Naive thymus-derived CD8-positive, alpha-beta T cell (primary cell): Measurements from ENCODE around the gene LRRC51. TPM values are rescaled to one million over a fixed set of nuclear protein-coding genes. Genes with fewer than 3 reads are reported as not detected.

Experiments used
- ATAC-seq, 2 donors: fragments of 150-1000 bp; cut with Tn5 transposase in 1 of 2; sonication (Bioruptor Pico), chemical (Tn5 transposase) in 1 of 2; 1 replicate in 1 of 2; 2 replicates in 1 of 2; pipeline ENCODE4 v1.10.0; 2021; ENCODE audit warnings: mild to moderate bottlenecking in 2 of 2, moderate library complexity in 2 of 2
- POLR2A ChIA-PET: fragments of 350-600 bp; sonication (Branson Sonifier 250); formaldehyde crosslinking; loops from one replicate; lab custom pipeline; 2021; ENCODE audit warnings: antibody characterized with exemption; lab: Charles Lee
- DNase-seq, 10 donors: peaks; one replicate each; pipeline versions ENCODE4 v3.0.0 to v3.0.0-alpha.2; 2020 to 2022
- H3K27ac Mint-ChIP-seq, 10 donors: one replicate each; pipeline ENCODE4 v1.8.0; 2020 to 2022; ENCODE audit warnings: mild to moderate bottlenecking in 10 of 10, mixed read lengths in 10 of 10, moderate library complexity in 4 of 10, inconsistent platforms in 1 of 10
- H3K27me3 Mint-ChIP-seq, 5 donors: one replicate each; pipeline ENCODE4 v1.8.0; 2021 to 2022; ENCODE audit warnings: mixed read lengths in 5 of 5
- H3K36me3 Mint-ChIP-seq, 3 donors: one replicate each; pipeline ENCODE4 v1.8.0; 2020 to 2022; ENCODE audit warnings: mixed read lengths in 3 of 3, mild to moderate bottlenecking in 2 of 3, inconsistent platforms in 1 of 3
- H3K4me1 Mint-ChIP-seq, 4 donors: one replicate each; pipeline ENCODE4 v1.8.0; 2021 to 2022; ENCODE audit warnings: mixed read lengths in 4 of 4
- H3K4me3 Mint-ChIP-seq, 10 donors: one replicate each; pipeline ENCODE4 v1.8.0; 2020 to 2022; ENCODE audit warnings: mild to moderate bottlenecking in 10 of 10, mixed read lengths in 10 of 10, moderate library complexity in 6 of 10, inconsistent platforms in 1 of 10
- H3K9me3 Mint-ChIP-seq, 9 donors: one replicate each; pipeline ENCODE4 v1.8.0; 2020 to 2022; ENCODE audit warnings: mixed read lengths in 9 of 9, mild to moderate bottlenecking in 3 of 9, inconsistent platforms in 1 of 9, moderate library complexity in 1 of 9
- polyA plus RNA-seq, 3 donors: library from polyadenylated mRNA; unstranded; fragments of 300-500 nt; fragmentation: Illumina TruSeq; gene quantifications; one replicate each; pipeline ENCODE4 v1.2.3, GENCODE V29; 2021
- total RNA-seq, 8 experiments: library from RNA in 2 of 8; stranded (reverse) in 2 of 8; gene quantifications; one replicate each; pipeline ENCODE4 v1.2.3 and lab custom pipeline; 2021 to 2026

Gene LRRC51
- total and polyA plus RNA-seq, 5 experiments from 2014 or later, result 1.5 to 6.6 (median 3.1) TPM

DNA sequence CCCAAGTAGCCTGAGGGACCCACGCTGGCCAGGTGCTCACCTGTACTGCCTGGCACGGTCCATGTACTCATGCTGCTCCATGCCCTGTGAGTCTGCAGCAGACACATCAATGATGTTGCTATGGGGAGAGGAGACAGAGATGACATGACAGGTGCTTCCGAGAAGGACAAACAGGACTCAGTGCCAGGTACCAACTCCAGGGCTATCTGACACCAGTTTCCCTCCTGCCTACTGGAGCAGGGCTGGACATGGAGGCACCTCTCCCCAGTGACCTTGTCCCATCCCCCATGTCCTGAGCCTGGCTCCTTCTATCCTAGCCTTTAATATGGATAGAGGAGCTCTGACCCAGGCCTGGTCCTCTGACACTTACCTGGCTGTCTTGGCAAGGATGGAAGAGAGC lies 18.1 kb downstream of the LRRC51 start:
- H3K36me3 Mint-ChIP-seq, result peaks cover 0 to 46% (median 5%) of the 10 kb centered on the region in 3 donors
- H3K27ac Mint-ChIP-seq, result peak overlapping the region in 4 of 10 donors; percentile 24 to 76 (median 70)
- POLR2A ChIA-PET, result interaction anchor here (1.5 to 8.1 kb wide), 4 partner anchors 8 to 58 kb away, joined by 5 to 79 read pairs (median 8); partner anchors contain the start of gene ANAPC15
- H3K4me3 Mint-ChIP-seq, result no peak overlapping the region
- H3K27me3 Mint-ChIP-seq, result no peaks in the 10 kb centered on the region
- ATAC-seq, result no peak
- no peak for DNase-seq
- H3K9me3 Mint-ChIP-seq, result no peaks in the 10 kb centered on the region
- H3K4me1 Mint-ChIP-seq, result peaks cover 26 to 45% (median 37%) of the 10 kb centered on the region in 4 donors

DNA sequence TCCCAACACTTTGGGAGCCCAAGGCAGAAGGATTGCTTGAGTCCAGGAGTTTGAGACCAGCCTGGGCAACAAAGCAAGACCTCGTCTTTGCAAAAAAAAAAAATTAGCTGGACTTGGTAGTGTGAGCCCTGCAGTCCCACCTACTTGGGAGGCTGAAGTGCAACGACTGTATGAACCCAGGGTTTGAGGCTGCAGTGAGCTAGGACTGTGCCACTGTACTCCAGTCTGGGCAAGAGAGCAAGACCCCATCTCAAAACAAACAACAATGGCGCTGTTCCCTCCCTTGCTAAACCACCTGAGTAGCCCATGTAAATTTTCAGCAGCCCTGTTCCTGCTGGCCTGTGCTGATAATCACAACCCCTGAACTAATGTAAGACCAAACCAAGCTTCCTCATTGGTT lies 19.4 kb downstream of the LRRC51 start:
- Mint-ChIP-seq H3K4me1 (peaks cover 28 to 53% (median 47%) of the 10 kb centered on the region in 4 donors), H3K9me3 (no peaks in the 10 kb centered on the region), H3K27ac (peak overlapping the region; percentile 8 to 90 (median 72)), H3K27me3 (no peaks in the 10 kb centered on the region), H3K4me3 (no peak overlapping the region), H3K36me3 (peaks cover 0 to 36% (median 7%) of the 10 kb centered on the region in 3 donors)
- ATAC-seq (no peak), DNase-seq (no peak)
- POLR2A ChIA-PET, result interaction anchor here (0.7 to 8.1 kb wide), 5 partner anchors 9 to 60 kb away, joined by 5 to 79 read pairs (median 7); partner anchors contain the start of gene ANAPC15

DNA sequence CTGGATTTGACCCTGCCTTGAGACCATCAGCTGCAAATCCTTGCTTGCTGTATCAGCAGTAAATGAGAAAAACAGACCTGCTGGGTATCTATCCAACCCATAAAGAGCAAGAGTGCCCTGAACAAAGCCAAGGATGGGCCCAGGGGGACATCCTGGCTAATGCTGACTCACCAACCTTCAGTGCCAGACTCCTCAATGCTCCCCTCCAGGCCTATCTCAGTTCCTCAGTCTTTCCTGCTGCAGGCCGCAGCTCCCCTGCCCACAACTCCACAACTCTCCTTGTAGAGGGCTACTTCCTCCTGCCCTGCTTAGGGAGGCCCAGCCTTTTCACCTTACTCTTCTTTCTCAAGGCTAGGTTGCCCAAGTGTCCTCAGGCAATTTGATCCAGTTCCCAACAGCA lies 19.8 kb downstream of the LRRC51 start:
- no peak for ATAC-seq
- H3K36me3 Mint-ChIP-seq, result peaks cover 0 to 32% (median 7%) of the 10 kb centered on the region in 3 donors
- peak overlapping the region; percentile 22 to 97 (median 79) for H3K27ac Mint-ChIP-seq
- peak overlapping the region in 2 of 10 donors; percentile 6 to 12 for H3K4me3 Mint-ChIP-seq
- DNase-seq, result no peak
- POLR2A ChIA-PET, result interaction anchor here (1.1 to 8.1 kb wide), 3 partner anchors 9 to 60 kb away, joined by 5 to 79 read pairs (median 7); partner anchors contain the start of gene ANAPC15
- peaks cover 28 to 53% (median 48%) of the 10 kb centered on the region in 4 donors for H3K4me1 Mint-ChIP-seq
- no peaks in the 10 kb centered on the region for H3K27me3 Mint-ChIP-seq
- no peaks in the 10 kb centered on the region for H3K9me3 Mint-ChIP-seq

DNA sequence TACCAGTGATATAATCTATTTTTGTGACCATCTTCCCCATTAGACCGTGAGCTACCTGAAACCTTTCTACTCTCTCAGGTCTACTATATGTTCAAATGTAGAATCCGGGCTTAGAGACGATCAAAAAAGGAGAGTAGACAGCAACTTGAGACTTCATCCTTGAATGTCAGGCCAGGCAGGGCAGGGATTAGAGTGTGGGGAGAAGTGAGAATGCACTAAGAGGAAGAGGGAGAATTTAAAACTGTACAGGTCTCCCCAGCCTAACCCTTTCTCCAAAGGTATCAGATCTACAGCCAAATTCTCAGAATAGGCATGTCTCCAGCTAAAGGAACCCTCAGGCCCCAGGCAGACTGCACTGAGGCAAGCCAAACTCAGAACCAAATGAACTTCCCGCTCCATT lies 21.5 kb downstream of the LRRC51 start:
- Mint-ChIP-seq H3K27ac (peak overlapping the region; percentile 88 to 99 (median 94)), H3K36me3 (peaks cover 0 to 23% (median 7%) of the 10 kb centered on the region in 3 donors), H3K27me3 (no peaks in the 10 kb centered on the region), H3K4me3 (peak overlapping the region; percentile 66 to 96 (median 86)), H3K9me3 (no peaks in the 10 kb centered on the region), H3K4me1 (peaks cover 28 to 53% (median 48%) of the 10 kb centered on the region in 4 donors)
- DNase-seq (no peak), ATAC-seq (no peak)
- POLR2A ChIA-PET, result interaction anchor here (0.6 to 8.1 kb wide), 6 partner anchors 10 to 173 kb away, joined by 3 to 79 read pairs (median 4); partner anchors contain the start of genes ANAPC15, RNF121 and XNDC1N

DNA sequence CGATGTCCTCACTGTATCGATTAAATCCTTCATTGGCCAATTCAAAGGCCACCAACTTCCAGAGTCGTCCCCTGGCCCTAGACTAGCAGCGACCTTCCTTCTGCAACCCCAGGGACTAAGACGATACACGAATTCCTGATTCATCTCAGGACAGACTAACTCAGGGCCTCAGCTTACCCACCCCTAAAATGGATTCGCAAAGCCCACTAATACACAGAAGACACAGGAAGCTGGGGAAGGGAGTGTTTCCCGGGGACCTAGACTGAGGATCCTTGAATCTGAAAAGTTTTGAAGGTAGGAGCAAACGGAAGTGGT lies 21.9 kb downstream of the LRRC51 start:
- H3K4me3 Mint-ChIP-seq, result peak overlapping the region; percentile 66 to 96 (median 86)
- H3K9me3 Mint-ChIP-seq, result no peaks in the 10 kb centered on the region
- DNase-seq, result no peak
- peak overlapping the region; percentile 88 to 99 (median 94) for H3K27ac Mint-ChIP-seq
- POLR2A ChIA-PET, result interaction anchor here (0.6 to 8.1 kb wide), 4 partner anchors 10 to 102 kb away, joined by 3 to 79 read pairs (median 8); partner anchors contain the start of gene ANAPC15
- no peak for ATAC-seq
- H3K4me1 Mint-ChIP-seq, result peaks cover 28 to 52% (median 48%) of the 10 kb centered on the region in 4 donors
- H3K36me3 Mint-ChIP-seq, result peaks cover 0 to 23% (median 11%) of the 10 kb centered on the region in 3 donors
- no peaks in the 10 kb centered on the region for H3K27me3 Mint-ChIP-seq

DNA sequence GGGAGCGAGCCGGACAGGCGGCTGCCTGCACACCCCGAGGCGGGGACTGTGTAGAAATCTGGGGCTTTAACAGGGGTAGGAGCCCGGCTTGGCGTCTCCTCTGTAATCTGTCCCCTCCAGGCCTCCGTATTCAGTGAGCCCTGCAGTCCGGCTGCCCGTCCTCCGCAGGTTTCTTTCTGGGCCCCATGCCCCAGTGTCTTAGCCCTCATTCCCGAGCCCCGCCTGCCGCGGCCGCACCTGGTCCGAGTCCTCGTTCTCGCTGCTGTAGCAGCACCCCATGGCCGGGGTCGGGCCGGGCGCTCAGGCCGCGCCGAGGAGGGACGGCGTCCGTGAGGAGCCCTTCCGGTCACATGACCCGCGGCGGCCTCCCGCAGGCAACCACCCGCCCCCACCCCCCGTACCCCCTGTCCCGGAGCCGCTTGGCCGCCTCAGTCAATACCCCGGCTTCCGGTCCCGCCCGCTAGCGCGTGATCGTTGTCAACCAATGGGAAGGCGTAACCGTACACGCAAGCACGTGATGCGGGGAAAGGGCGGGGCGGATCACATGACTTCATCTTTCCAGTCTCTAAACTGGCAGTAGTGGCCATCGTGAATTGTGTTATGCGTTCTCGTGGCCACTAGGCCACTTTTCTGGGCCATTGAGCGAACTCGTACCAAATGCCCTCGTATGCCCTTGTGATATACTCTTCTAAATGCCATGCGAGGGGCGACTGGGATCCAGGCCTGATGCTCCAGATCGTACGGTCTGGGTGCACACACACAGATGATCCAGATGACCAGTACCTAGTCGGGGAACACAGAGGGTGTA lies 22.5 kb downstream of the LRRC51 start, which contains the start of gene LAMTOR1:
Gene LAMTOR1, minus strand, starts transcription at position 352 of the 808 bp plus-strand sequence. Its CDS starts 73 bp downstream, at position 279.
- H3K4me1 Mint-ChIP-seq, result peaks cover 25 to 48% (median 47%) of the 10 kb centered on the region in 4 donors
- H3K36me3 Mint-ChIP-seq, result peaks cover 0 to 23% (median 10%) of the 10 kb centered on the region in 3 donors
- no peaks in the 10 kb centered on the region for H3K27me3 Mint-ChIP-seq
- no peaks in the 10 kb centered on the region for H3K9me3 Mint-ChIP-seq
- POLR2A ChIA-PET, result interaction anchor here (0.6 to 8.1 kb wide), 5 partner anchors 9 to 103 kb away, joined by 3 to 79 read pairs (median 12); partner anchors contain the start of gene ANAPC15
- H3K4me3 Mint-ChIP-seq, result peak within 1 kb of the TSS; percentile 66 to 96 (median 86)
- ATAC-seq (peak; percentile 94 to 97), DNase-seq (peak; percentile 90 to 99 (median 96))
- peak within 1 kb of the TSS; percentile 88 to 99 (median 94) for H3K27ac Mint-ChIP-seq

DNA sequence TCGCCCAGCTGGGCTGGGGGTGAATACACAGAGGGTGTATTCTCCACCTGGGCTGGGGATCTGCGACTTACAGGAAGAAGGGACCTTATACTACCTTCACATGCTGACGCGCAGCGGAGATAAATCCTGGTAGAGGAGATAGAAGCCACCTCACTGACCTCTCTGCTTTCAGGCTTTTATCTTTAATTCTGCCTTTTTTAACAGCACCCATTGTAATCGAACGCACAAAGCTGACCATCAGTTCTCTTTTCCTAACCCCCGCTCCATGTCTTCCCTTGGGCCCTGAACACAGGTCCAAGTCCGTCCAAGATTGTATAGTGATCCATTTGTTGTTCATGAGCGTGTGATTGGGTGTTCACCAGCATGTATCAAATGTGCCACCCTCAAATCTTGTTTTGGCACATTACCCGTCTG lies 23.1 kb downstream of the LRRC51 start:
- H3K36me3 Mint-ChIP-seq, result peaks cover 0 to 18% (median 11%) of the 10 kb centered on the region in 3 donors

DNA sequence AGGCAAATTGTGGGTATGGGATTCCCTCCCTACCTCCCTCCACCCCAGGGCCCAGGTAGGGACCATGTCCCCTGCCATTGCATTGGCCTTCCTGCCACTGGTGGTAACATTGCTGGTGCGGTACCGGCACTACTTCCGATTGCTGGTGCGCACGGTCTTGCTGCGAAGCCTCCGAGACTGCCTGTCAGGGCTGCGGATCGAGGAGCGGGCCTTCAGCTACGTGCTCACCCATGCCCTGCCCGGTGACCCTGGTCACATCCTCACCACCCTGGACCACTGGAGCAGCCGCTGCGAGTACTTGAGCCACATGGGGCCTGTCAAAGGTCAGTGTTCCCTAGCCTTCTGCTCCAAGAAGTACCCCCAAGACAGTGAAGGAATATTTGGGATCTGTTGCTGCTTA lies 25.2 kb downstream of the LRRC51 start, which contains the start of gene TOMT:
Gene TOMT, plus strand, starts transcription at position 37 of the 400 bp plus-strand sequence. Its CDS starts 28 bp downstream, at position 65.
- Mint-ChIP-seq H3K4me3 (peak within 1 kb of the TSS in 4 of 10 donors; percentile 10 to 34 (median 32)), H3K27me3 (no peaks in the 10 kb centered on the region), H3K36me3 (peaks cover 4 to 23% (median 21%) of the 10 kb centered on the region in 3 donors), H3K9me3 (no peaks in the 10 kb centered on the region), H3K4me1 (peaks cover 25 to 42% (median 36%) of the 10 kb centered on the region in 4 donors), H3K27ac (peak within 1 kb of the TSS in 9 of 10 donors; percentile 7 to 94 (median 79))
- POLR2A ChIA-PET, result no interaction called here
- ATAC-seq, result no peak
- no peak for DNase-seq

More for the DNA sequence above, 23.1 kb downstream of the LRRC51 start:
- DNase-seq, result no peak
- Mint-ChIP-seq H3K4me3 (peak overlapping the region; percentile 66 to 96 (median 86)), H3K27ac (peak overlapping the region; percentile 88 to 99 (median 94)), H3K27me3 (no peaks in the 10 kb centered on the region), H3K9me3 (no peaks in the 10 kb centered on the region), H3K4me1 (peaks cover 25 to 48% (median 47%) of the 10 kb centered on the region in 4 donors)
- ATAC-seq, result no peak
- POLR2A ChIA-PET, result interaction anchor here (2.0 to 8.1 kb wide), 2 partner anchors 9 to 63 kb away, joined by 12 to 79 read pairs; partner anchors contain the start of gene ANAPC15

DNA sequence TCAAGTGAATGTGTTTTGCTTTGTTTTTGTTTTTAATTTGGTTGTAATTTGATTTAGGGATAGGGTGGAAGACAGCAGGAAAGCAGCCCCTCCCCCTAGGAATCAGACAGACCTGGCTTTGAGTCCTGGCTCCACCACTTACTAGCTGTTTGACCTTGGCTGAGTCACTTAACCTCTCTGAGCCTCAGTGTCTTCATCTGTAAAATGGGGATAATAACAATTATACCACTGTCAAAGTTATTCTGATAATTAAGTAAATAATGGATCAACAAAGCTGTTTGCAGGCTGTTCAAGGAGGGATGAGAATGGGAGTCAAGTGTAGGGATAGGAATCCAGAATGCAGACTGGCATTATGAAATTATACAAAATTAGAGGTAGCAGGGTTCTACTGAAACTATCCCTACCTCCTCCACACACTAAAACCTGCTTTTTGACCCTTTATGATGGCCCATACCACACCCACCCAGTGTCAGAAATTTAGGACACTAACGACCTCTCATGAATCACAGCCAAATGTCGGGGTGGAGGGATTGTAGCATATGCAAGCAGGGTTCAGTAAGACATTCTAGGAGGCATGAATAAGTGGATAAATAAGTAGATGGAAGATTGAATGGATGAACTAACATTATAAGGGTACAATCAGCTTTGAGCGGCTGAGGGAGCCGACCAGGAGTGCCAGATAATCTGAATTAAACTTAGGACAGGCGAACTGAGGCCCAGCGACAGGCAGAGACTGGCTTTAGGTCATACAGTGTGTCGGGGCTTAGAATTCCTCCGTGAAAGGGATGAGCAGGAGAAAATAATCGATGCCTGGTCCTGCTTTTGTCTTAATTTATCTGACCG lies 30.9 kb downstream of the LRRC51 start:
- DNase-seq, result peak in 1 of 10 donors; percentile 7
- POLR2A ChIA-PET, result interaction anchor here (0.7 to 3.6 kb wide), 10 partner anchors 9 to 319 kb away, joined by 3 to 78 read pairs (median 9); partner anchors contain the start of genes INPPL1, NUMA1, RNF121 and XNDC1N
- ATAC-seq, result no peak
- peaks cover 22 to 28% (median 25%) of the 10 kb centered on the region in 4 donors for H3K4me1 Mint-ChIP-seq
- peaks cover 0 to 6% (median under 1%) of the 10 kb centered on the region in 5 donors for H3K27me3 Mint-ChIP-seq
- H3K27ac Mint-ChIP-seq, result peak overlapping the region; percentile 95 to 99 (median 98)
- peaks cover 8 to 26% (median 19%) of the 10 kb centered on the region in 3 donors for H3K36me3 Mint-ChIP-seq
- peak overlapping the region; percentile 87 to 100 (median 96) for H3K4me3 Mint-ChIP-seq
- peaks cover 0 to 5% (median 0%) of the 10 kb centered on the region in 9 donors for H3K9me3 Mint-ChIP-seq

DNA sequence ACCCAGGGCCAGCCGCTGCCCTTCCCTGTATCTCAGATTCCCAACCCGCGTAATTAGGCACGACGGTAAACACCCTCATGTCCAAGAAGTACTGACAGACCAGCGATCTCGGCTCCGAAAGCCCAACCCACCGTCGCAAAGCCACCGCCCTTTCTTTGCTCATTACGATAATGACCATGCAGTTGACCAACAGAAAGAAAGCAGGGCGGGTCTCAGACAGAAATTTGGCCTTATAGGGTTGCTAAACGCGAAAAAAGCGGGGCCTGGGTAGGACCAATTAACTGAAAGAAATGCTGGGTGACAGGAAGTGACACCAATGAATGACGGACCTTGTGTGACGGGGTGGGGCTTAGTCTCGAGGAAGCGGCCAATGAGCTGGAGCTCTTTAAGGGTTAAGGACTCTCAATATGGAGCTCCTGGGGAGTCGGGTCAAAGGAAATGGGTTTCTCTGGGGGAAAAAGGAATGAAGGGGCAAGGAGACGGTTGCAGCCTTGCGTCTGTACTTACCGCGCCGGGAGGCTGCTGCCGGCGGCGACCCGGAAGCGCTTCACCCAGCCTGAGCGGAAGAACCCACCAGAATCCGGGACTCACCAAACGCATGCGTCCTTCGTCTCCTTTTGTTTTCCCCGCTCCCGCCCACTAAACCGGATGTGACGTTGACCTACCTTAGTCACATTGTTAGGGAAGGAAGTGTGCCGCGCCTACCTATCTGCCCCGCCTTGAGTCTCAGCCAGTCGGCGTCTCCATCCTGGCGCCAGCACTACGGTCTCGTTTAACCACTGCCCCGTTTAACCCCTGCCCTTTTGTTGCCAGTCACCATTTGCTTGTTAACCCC lies 31.7 kb downstream of the LRRC51 start, which contains the start of gene ANAPC15:
Gene ANAPC15, minus strand, starts transcription at position 553 of the 835 bp plus-strand sequence. CDS start 1,419 bp downstream, outside the sequence.
- Mint-ChIP-seq H3K27me3 (peaks cover 0 to 7% (median 4%) of the 10 kb centered on the region in 5 donors), H3K36me3 (peaks cover 8 to 24% (median 18%) of the 10 kb centered on the region in 3 donors), H3K4me3 (peak within 1 kb of the TSS; percentile 87 to 100 (median 96)), H3K9me3 (peaks cover 0 to 5% (median 0%) of the 10 kb centered on the region in 9 donors), H3K27ac (peak within 1 kb of the TSS; percentile 95 to 99 (median 98)), H3K4me1 (peaks cover 22 to 28% (median 25%) of the 10 kb centered on the region in 4 donors)
- DNase-seq (peak; percentile 79 to 100 (median 99)), ATAC-seq (peak; percentile 88 to 90)
- POLR2A ChIA-PET, result interaction anchor here (0.6 to 3.6 kb wide), 16 partner anchors 9 to 319 kb away, joined by 3 to 78 read pairs (median 6); partner anchors contain the start of genes INPPL1, LAMTOR1, NUMA1 and RNF121
